Muscle layer of duodenum (tissue), 2 donors: ENCODE measurements around the gene PGM1.
A peak's percentile ranks its signal among the peaks of the same experiment; 100 is the strongest.

Source experiments
- H3K27ac ChIP-seq: one replicate; pipeline ENCODE4 v1.7.0; 2013; ENCODE audit warnings: mild to moderate bottlenecking, low read length
- H3K27me3 ChIP-seq: one replicate; pipeline ENCODE4 v1.7.0; 2013; ENCODE audit warnings: low read depth, mild to moderate bottlenecking, control low read depth, low read length
- H3K36me3 ChIP-seq, 2 donors: one replicate each; pipeline ENCODE4 v1.7.0; 2013; ENCODE audit warnings: low read length in 2 of 2, control low read depth in 1 of 2, mild to moderate bottlenecking in 1 of 2; ENCODE audit not compliant: insufficient read depth in 2 of 2, control insufficient read depth in 1 of 2
- H3K4me1 ChIP-seq, 2 donors: one replicate each; pipeline ENCODE4 v1.7.0; 2013; ENCODE audit warnings: low read length in 2 of 2, mild to moderate bottlenecking in 2 of 2, control low read depth in 1 of 2, moderate library complexity in 1 of 2; ENCODE audit not compliant: insufficient read depth in 2 of 2, control insufficient read depth in 1 of 2
- H3K4me3 ChIP-seq, 2 donors: one replicate each; pipeline ENCODE4 v1.7.0; 2013; ENCODE audit warnings: low read length in 2 of 2, low read depth in 1 of 2, mild to moderate bottlenecking in 1 of 2
- H3K9me3 ChIP-seq, 2 donors: one replicate each; pipeline ENCODE4 v1.7.0; 2013; ENCODE audit warnings: low read length in 2 of 2, control low read depth in 1 of 2, mild to moderate bottlenecking in 1 of 2; ENCODE audit not compliant: control insufficient read depth in 1 of 2
- donor health status: healthy.

The PGM1 gene

DNA sequence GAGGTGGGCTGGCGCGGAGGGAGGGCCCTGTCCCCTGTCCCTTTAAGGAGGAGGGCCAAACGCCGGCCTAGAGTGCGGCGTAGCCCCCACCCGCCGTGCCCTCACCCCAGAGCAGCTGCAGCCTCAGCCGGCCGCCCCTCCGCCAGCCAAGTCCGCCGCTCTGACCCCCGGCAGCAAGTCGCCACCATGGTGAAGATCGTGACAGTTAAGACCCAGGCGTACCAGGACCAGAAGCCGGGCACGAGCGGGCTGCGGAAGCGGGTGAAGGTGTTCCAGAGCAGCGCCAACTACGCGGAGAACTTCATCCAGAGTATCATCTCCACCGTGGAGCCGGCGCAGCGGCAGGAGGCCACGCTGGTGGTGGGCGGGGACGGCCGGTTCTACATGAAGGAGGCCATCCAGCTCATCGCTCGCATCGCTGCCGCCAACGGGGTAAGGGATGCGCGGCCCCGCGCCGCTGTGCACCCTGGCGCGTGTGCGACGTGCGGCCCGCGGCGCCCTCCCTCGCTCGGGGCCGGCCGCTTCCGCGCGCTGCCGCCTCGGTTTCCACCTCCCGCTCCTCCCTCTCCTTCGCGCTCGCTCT is at the start of gene PGM1:
TSS of gene PGM1 (plus strand) at position 109 of the 583 bp plus-strand sequence. CDS start at position 187, 78 bp downstream.
- Histone ChIP-seq H3K4me3 (peak within 1 kb of the TSS; percentile 53 to 80), H3K4me1 (peaks cover 8 to 12% of the 10 kb centered on the region in 2 donors), H3K36me3 (no peaks in the 10 kb centered on the region), H3K27ac (peak within 1 kb of the TSS; percentile 78), H3K9me3 (no peaks in the 10 kb centered on the region), H3K27me3 (no peaks in the 10 kb centered on the region)

DNA sequence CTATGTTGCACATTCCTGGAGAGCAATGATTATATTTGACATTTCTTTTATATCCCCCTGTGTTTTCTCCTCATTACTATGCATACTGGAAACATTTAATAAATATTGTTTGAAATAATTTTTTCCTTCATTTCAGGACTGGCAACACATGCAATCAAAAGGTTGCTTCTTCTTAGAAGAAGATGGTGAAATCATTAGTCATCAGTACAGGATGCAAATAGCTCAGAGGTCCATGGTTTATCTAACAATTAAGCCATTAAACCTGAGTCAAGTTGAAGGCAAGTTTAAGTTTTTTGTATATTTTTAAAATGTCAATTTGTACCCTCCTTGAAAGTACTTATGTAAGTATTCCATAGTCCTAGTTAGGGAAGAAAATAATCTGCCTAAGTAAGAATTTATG is 47.4 kb upstream of the PGM1 start:
- no peaks in the 10 kb centered on the region for H3K27me3 ChIP-seq
- no peak overlapping the region for H3K27ac ChIP-seq
- H3K4me3 ChIP-seq = no peak overlapping the region
- H3K36me3 ChIP-seq = peaks cover 0 to 17% of the 10 kb centered on the region in 2 donors
- H3K4me1 ChIP-seq = no peaks in the 10 kb centered on the region
- no peaks in the 10 kb centered on the region for H3K9me3 ChIP-seq

DNA sequence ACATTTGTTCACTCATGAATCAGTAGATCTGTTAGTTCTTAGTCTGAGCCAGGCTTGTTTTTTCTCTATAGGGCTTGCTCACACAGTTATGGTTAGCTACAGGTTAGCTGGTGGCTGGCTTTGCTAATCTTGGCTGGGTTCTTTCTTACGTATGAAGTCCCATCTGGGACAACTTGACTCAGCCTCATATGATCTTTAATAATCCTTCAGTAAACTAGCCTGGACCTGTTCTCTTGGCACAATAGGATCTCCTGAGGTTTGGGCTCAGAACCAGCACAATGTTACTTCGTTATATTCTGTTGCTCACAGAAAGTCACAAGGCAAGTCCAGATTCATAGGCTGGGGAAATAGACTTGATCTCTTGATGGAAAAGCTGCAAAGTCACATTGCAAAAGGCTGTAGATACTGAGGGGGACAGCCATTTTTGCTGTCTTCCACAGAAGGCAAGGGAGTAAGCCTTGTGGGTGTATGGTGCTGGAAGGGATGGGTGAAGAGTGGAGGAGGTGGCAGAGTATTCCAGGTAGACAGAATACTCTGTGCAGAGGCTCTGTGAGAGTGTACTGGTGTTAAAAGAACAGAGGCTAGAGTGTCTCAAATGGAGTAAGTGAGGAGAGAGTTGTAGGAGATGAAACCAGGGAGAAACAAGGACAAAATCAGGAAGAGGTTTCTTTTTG is 45.5 kb upstream of the PGM1 start:
- peaks cover 0 to 17% of the 10 kb centered on the region in 2 donors for H3K36me3 ChIP-seq
- H3K27ac ChIP-seq = no peak overlapping the region
- no peaks in the 10 kb centered on the region for H3K4me1 ChIP-seq
- H3K9me3 ChIP-seq = no peaks in the 10 kb centered on the region
- H3K27me3 ChIP-seq = no peaks in the 10 kb centered on the region
- no peak overlapping the region for H3K4me3 ChIP-seq

DNA sequence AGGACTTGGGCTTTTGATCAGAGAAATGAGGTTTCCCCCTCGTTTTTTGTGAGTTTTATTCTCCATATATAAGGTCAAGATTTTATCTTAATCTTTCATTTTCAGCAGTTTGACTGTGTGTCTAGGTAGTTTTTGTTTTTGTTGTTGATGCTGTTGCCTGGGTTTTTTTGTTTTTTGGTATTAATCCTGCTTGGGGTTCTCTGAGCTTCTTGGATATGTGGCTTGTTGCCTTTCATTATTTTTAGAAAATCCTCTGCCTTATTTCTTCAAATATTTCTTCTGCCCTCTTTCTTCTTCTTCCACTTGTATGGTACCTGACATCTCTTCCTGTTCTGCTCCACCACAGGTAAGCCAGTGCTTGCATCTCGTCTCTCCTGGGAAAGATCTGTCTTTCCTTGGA is 44.9 kb upstream of the PGM1 start:
- H3K27ac ChIP-seq = no peak overlapping the region
- no peak overlapping the region for H3K4me3 ChIP-seq
- H3K27me3 ChIP-seq = no peaks in the 10 kb centered on the region
- H3K9me3 ChIP-seq = no peaks in the 10 kb centered on the region
- no peaks in the 10 kb centered on the region for H3K4me1 ChIP-seq
- H3K36me3 ChIP-seq = peaks cover 0 to 17% of the 10 kb centered on the region in 2 donors

DNA sequence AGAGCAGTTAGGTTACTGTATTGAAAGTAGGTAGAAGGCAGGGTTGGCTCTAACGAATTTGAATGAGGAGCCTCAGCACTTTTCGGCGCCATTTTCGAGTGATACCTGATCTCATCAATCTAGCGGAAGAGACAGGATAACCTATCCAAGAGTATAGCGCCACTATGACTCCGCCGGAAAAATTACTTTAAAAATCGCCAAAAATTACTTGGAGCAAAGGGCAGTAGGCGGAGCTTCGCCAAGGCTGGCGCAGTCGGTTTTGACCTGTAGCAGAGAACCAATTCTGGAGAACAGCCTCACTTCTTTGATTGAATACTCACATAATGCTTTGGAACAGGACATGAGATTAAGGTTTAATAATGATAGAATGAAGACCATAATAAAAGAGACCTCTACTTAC is 44.3 kb upstream of the PGM1 start:
- Histone ChIP-seq H3K4me3 (no peak overlapping the region), H3K27me3 (no peaks in the 10 kb centered on the region), H3K27ac (no peak overlapping the region)

DNA sequence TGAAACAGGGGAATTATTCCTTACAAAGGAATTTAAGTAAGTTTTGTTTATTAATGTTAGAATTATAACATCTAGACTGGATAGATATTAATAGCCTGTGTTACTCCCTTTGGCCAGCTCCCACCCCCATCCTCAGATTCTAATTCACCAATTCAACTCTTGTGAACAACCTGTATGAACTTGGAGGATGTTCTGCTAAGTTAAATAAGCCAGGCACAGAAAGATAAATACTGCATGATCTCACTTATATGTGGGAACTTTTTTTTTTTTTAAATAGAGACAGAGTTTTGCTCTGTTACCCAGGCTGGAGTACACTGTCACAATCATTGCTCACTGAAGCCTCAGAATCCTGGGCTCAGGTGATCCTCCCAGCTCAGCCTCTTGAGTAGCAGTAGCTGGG is 37.7 kb upstream of the PGM1 start:
- Histone ChIP-seq H3K9me3 (no peaks in the 10 kb centered on the region), H3K27ac (no peak overlapping the region), H3K4me1 (no peaks in the 10 kb centered on the region), H3K27me3 (no peaks in the 10 kb centered on the region), H3K4me3 (no peak overlapping the region), H3K36me3 (peaks cover 0 to 5% of the 10 kb centered on the region in 2 donors)

More for the DNA sequence above, 44.3 kb upstream of the PGM1 start:
- Histone ChIP-seq H3K36me3 (peaks cover 0 to 17% of the 10 kb centered on the region in 2 donors), H3K4me1 (no peaks in the 10 kb centered on the region), H3K9me3 (no peaks in the 10 kb centered on the region)

DNA sequence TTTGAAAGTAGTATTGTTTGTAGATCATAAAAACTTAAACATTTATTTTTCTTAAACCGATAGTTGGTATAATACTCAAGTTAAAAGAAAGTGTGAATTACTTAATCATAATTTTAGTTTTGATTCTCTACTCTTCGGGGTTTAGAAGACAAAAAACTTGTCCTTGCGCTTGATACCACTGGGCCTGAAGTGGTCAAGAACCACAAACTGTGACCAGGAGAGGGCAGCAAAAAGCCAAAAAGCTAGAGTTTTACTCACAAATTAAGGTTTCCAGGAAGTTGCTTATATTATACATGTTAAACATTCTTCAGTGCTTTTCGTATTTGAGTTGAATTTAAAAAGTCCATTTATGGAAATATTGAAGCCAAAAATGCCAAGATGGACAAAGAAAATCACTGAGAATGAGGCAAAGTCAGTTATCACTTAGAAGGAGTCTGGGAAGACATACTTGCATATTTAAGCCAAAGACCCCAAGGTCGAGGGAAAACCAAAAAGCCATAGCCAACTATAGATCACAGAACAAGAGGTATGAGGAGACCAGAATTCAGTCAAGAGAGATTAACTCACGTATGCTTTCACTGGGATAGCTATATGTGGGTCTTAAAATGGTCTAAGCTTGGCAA is 35.7 kb upstream of the PGM1 start:
- H3K27ac ChIP-seq = no peak overlapping the region
- H3K4me3 ChIP-seq = no peak overlapping the region
- H3K9me3 ChIP-seq = no peaks in the 10 kb centered on the region
- peaks cover 0 to 5% of the 10 kb centered on the region in 2 donors for H3K36me3 ChIP-seq
- H3K4me1 ChIP-seq = no peaks in the 10 kb centered on the region
- no peaks in the 10 kb centered on the region for H3K27me3 ChIP-seq

DNA sequence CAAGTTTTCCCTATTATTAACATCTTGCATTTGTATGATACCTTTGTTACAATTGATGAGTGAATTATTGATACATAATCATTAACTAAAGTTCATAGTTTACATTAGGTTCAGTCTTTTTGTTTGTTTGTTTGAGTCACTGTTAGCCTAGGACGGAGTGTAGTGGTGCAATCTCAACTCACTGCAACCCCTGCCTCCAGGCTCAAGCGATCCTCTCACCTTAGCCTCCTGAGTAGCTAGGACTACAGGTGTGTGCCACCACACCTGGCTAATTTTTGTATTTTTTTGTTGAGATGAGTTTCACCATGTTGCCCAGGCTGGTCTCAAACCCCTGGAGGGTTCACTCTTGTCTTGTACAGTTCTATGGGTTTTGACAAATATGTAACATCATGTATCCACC is 33.9 kb upstream of the PGM1 start:
- Histone ChIP-seq H3K4me3 (no peak overlapping the region), H3K27me3 (no peaks in the 10 kb centered on the region), H3K4me1 (no peaks in the 10 kb centered on the region), H3K36me3 (peaks cover 0 to 5% of the 10 kb centered on the region in 2 donors), H3K9me3 (no peaks in the 10 kb centered on the region), H3K27ac (no peak overlapping the region)

DNA sequence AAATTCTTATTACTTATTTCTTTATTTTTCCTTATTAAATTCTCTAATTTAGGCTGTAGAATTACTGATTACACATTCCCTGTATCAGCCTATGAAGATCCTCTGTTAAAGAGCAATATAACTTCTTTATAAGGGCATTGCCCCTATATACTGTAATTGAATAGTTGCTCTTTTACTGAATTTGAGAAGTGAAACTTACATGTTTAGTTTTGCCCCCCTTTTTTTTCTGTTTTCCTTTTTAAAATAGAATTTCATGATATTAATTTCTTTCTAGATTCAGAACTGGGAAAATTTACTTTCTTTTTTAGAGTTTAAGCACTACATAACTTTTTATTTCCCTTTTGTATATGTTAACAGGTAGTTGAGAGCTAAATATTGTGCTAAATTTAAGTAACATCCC is 29.5 kb upstream of the PGM1 start:
- no peak overlapping the region for H3K27ac ChIP-seq
- H3K4me1 ChIP-seq = no peaks in the 10 kb centered on the region
- H3K27me3 ChIP-seq = no peaks in the 10 kb centered on the region
- H3K36me3 ChIP-seq = peaks cover 0 to 5% of the 10 kb centered on the region in 2 donors
- no peaks in the 10 kb centered on the region for H3K9me3 ChIP-seq
- H3K4me3 ChIP-seq = no peak overlapping the region

DNA sequence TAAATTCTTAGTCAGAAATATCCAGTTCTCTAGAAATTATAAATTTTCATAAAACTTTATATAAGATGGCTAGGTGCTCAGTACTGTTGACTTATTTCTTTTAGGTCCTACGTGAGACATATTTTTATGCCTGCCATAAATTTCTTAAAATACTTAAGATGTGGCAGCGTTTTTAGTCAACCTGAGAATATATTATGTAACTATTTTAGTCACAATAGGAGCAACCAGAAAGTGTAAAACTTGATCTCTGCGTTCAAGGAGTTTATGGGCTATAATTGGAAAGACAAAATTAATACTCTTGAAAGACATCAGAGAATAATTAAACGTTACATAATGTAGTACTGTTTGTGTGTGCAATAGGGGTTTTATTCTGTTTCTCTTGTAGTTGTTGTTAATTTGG is 24.1 kb upstream of the PGM1 start:
- Histone ChIP-seq H3K4me3 (no peak overlapping the region), H3K27me3 (no peaks in the 10 kb centered on the region), H3K4me1 (no peaks in the 10 kb centered on the region)

DNA sequence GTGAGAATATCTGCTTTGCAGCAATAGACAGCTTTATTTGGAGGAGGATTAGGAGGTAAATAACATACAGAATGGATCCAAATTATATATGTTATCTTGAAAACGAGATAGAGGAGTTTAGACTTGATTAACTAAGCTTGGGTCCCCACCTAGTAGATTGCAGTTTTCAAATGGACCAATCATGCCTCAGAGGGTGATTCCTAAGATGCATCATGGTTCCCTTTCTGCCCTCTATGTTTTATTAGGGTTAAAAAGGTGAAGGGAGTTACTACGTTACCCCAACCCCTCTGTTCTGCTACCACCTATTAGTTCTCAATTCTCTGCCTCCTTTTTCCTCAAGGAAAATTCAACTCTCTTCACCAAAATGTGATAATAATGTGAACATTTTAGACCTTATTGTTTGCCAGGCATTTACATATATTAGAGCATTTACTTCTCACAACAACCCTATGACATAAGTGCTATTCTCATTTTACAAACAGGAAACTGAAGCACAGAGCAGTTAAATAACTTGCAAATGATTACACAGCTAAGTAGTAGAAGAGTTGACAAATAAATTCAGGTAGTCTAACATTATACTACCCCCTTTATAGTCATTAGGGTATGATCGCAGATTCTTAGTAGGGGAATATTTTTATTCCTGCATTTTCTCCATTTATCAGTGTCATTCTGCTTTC is 23.4 kb upstream of the PGM1 start:
- no peak overlapping the region for H3K4me3 ChIP-seq
- H3K27me3 ChIP-seq = no peaks in the 10 kb centered on the region
- H3K36me3 ChIP-seq = no peaks in the 10 kb centered on the region
- no peak overlapping the region for H3K27ac ChIP-seq
- H3K9me3 ChIP-seq = no peaks in the 10 kb centered on the region
- H3K4me1 ChIP-seq = no peaks in the 10 kb centered on the region

More for the DNA sequence above, 24.1 kb upstream of the PGM1 start:
- no peaks in the 10 kb centered on the region for H3K9me3 ChIP-seq
- H3K36me3 ChIP-seq = no peaks in the 10 kb centered on the region
- no peak overlapping the region for H3K27ac ChIP-seq
